GM10248 (cell line): ENCODE measurements around the gene SMCO4.

Source experiments
- CTCF ChIA-PET: fragments of 300-600 bp; sonication (Branson Sonifier 250); formaldehyde crosslinking; extraction: SDS; loops from one replicate; lab custom pipeline; 2021; ENCODE audit warnings: antibody characterized with exemption; lab: Yijun Ruan, JAX
- POLR2A ChIA-PET: fragments of 350-650 bp; sonication (Branson Sonifier 250); formaldehyde crosslinking; extraction: SDS; loops from one replicate; lab custom pipeline; 2020; ENCODE audit warnings: antibody characterized with exemption; lab: Yijun Ruan, JAX
- DNase-seq: peaks from one replicate; pipeline ENCODE4 v3.0.0; 2012; ENCODE audit errors: extremely low spot score
- CTCF ChIP-seq: IDR thresholded peaks from 2 replicates; pipeline ENCODE4 v1.5.1; 2012; ENCODE audit warnings: mild to moderate bottlenecking, low read depth; ENCODE audit errors: extremely low read depth, missing control alignments, control extremely low read depth

The SMCO4 gene

GRCh38 chr11:93528252-93528651 lies 14.9 kb downstream of the SMCO4 start:
- ChIA-PET POLR2A (no interaction called here), CTCF (interaction anchor here (1.2 to 3.8 kb wide), 2 partner anchors 13 to 20 kb away, joined by 3 to 27 read pairs; no protein-coding TSS in a partner anchor)

GRCh38 chr11:93526641-93527583 lies 16.3 kb downstream of the SMCO4 start:
- POLR2A ChIA-PET, result no interaction called here

More at GRCh38 chr11:93528252-93528651, 14.9 kb downstream of the SMCO4 start:
- TF ChIP-seq CTCF, result no peak
- DNase-seq, result no peak

GRCh38 chr11:93526346-93526633 lies 16.9 kb downstream of the SMCO4 start:
- CTCF ChIA-PET, result interaction anchor here (1.2 to 4.4 kb wide), 4 partner anchors 9 to 292 kb away, joined by 3 to 33 read pairs (median 8); no protein-coding TSS in a partner anchor
- no peak for DNase-seq
- POLR2A ChIA-PET, result no interaction called here
- no peak for TF ChIP-seq CTCF

More at GRCh38 chr11:93526641-93527583, 16.3 kb downstream of the SMCO4 start:
- CTCF ChIA-PET, result interaction anchor here (1.2 to 4.4 kb wide), 4 partner anchors 8 to 292 kb away, joined by 3 to 33 read pairs (median 8); no protein-coding TSS in a partner anchor
- DNase-seq, result no peak
- no peak for TF ChIP-seq CTCF

GRCh38 chr11:93525601-93526345 lies 17.4 kb downstream of the SMCO4 start:
- CTCF ChIA-PET, result interaction anchor here (4.4 kb wide), 1 partner anchor 9 kb away, joined by 33 read pairs; no protein-coding TSS in a partner anchor
- DNase-seq, result no peak
- POLR2A ChIA-PET, result no interaction called here
- TF ChIP-seq CTCF, result no peak

- CTCF ChIA-PET, result interaction anchor here (1.1 to 4.4 kb wide), 5 partner anchors 10 to 291 kb away, joined by 4 to 33 read pairs (median 5); no protein-coding TSS in a partner anchor
These were observed 18.3 kb downstream of the SMCO4 start for GRCh38 chr11:93524858-93525257.

More at GRCh38 chr11:93524858-93525257, 18.3 kb downstream of the SMCO4 start:
- no peak for TF ChIP-seq CTCF
- POLR2A ChIA-PET, result interaction anchor here (1.3 kb wide), 1 partner anchor 10 kb away, joined by 3 read pairs; no protein-coding TSS in a partner anchor
- DNase-seq, result no peak
